ENCODE data around the gene ANKMY1.

ANKMY1 gene

DNA sequence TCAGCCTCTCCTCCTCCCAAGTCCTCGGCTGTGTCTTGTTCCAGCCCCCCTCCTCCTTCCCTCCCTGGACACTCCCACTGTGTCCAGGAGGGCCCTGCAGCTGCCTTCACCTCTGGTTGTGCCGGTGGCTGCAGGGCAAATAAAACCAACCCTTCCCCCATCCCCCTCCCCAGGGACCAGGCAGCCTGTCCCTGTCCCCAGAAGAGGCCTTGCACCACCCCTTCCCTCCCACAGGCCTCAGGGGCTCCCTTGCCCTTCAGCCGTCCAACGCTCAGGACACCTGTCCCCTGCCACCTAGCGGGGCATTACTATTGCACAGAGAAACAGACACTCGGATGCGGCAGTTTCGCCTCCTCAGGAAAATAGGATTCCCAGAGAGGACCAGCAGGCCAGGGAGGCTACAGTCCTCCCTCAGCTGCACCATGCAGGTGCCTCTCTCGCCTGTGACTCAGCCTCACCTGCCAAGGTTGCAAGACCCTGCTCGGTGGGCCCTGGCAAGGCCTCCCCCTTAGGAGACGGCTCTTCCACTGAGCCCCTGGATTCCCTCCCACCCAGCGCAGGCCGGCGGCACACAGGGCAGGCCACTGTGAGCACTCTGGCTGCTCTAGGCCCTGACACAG is 127.8 kb downstream of the ANKMY1 start:
- DNase-seq = no peak
